GM19023 (cell line): ENCODE data around the gene FGFR4.

Experiments used
- ATAC-seq: cut with Tn5 transposase; IDR thresholded peaks from one replicate; pipeline ENCODE4 v1.9.1; 2021; ENCODE audit warnings: mild to moderate bottlenecking, moderate library complexity; ENCODE audit not compliant: unreplicated experiment

Gene FGFR4

DNA sequence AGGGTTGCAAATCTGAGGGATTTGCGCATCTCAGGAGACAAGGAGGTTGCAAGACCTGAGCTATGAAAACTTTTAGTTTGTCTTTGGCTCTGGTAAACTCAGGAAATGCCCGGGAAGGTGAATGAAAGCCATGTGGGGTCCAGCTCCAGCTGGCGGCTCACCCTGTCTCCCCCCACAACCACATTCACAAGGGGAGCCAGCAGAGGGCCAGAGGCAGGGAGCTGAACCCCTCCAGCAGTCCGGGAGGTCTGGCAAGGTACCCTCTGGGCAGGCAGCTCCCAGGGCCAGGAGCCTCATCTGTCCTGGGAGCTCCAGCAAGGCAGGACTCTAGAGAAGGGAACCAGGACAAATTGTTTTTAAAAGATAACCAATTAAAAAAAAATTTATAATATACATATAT, 2.5 kb upstream of the FGFR4 start:
- ATAC-seq, result no peak

GRCh38 chr5:177085985-177086653, 596 bp upstream of the FGFR4 start:
- ATAC-seq, result no peak

- no peak for ATAC-seq
These were observed 787 bp downstream of the FGFR4 start for GRCh38 chr5:177087398-177088005.

DNA sequence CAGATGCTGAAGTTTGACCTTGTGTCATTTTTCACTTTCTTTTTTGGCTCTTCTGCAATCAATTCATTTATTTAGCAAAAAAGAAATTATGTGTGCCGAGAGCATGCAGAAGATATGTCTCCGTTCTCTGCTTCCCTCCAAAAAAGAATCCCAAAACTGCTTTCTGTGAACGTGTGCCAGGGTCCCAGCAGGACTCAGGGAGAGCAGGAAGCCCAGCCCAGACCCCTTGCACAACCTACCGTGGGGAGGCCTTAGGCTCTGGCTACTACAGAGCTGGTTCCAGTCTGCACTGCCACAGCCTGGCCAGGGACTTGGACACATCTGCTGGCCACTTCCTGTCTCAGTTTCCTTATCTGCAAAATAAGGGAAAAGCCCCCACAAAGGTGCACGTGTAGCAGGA, 2.4 kb downstream of the FGFR4 start:
- no peak for ATAC-seq

DNA sequence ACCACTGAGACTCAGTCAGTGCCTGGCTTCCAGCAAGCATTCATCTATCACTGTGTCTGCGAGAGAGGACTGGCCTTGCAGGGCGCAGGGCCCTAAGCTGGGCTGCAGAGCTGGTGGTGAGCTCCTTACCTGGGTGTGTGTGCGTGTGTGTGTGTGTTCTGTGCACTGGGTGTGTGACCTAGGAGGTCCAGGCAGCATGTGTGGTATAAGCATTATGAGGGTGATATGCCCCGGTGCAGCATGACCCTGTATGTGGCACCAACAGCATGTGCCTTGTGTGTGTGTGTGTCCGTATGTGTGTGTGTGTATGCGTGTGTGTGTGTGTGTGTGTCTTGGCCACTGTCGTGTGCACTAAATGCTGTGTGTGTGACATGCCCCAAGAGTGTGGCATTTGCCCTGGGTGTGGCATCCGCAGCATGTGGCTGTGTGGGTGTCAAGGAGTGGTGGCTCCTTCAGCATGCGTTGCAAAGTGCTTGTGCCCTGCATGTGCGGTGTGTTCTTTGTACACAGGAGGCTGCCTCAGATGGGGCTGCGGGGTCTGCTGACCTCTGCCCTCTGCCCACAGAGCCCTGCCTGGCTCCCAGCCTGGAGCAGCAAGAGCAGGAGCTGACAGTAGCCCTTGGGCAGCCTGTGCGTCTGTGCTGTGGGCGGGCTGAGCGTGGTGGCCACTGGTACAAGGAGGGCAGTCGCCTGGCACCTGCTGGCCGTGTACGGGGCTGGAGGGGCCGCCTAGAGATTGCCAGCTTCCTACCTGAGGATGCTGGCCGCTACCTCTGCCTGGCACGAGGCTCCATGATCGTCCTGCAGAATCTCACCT, 3.3 kb downstream of the FGFR4 start:
- ATAC-seq, result no peak

GRCh38 chr5:177090813-177091212, 4.1 kb downstream of the FGFR4 start:
- no peak for ATAC-seq

GRCh38 chr5:177091232-177091631, 4.5 kb downstream of the FGFR4 start:
- no peak for ATAC-seq

DNA sequence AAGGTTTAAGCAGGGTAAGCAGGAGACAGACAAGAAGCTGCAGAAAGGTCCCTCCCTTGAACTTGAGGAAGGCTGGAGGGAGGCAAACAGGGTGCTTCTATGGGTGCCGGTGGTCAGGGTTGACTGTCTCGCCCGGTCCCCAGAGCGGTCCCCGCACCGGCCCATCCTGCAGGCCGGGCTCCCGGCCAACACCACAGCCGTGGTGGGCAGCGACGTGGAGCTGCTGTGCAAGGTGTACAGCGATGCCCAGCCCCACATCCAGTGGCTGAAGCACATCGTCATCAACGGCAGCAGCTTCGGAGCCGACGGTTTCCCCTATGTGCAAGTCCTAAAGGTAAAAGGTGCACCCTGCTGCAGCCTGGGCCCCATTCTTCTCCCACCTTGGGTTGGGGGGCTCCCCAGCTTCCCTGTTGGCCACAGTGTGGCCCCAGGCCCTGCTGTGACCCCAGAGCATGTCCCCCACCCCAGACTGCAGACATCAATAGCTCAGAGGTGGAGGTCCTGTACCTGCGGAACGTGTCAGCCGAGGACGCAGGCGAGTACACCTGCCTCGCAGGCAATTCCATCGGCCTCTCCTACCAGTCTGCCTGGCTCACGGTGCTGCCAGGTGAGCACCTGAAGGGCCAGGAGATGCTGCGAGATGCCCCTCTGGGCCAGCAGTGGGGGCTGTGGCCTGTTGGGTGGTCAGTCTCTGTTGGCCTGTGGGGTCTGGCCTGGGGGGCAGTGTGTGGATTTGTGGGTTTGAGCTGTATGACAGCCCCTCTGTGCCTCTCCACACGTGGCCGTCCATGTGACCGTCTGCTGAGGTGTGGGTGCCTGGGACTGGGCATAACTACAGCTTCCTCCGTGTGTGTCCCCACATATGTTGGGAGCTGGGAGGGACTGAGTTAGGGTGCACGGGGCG, 5.7 kb downstream of the FGFR4 start:
- no peak for ATAC-seq

- ATAC-seq, result no peak
These were observed 6.5 kb downstream of the FGFR4 start for GRCh38 chr5:177093082-177093712.

GRCh38 chr5:177093803-177094202, 7.1 kb downstream of the FGFR4 start:
- no peak for ATAC-seq

DNA sequence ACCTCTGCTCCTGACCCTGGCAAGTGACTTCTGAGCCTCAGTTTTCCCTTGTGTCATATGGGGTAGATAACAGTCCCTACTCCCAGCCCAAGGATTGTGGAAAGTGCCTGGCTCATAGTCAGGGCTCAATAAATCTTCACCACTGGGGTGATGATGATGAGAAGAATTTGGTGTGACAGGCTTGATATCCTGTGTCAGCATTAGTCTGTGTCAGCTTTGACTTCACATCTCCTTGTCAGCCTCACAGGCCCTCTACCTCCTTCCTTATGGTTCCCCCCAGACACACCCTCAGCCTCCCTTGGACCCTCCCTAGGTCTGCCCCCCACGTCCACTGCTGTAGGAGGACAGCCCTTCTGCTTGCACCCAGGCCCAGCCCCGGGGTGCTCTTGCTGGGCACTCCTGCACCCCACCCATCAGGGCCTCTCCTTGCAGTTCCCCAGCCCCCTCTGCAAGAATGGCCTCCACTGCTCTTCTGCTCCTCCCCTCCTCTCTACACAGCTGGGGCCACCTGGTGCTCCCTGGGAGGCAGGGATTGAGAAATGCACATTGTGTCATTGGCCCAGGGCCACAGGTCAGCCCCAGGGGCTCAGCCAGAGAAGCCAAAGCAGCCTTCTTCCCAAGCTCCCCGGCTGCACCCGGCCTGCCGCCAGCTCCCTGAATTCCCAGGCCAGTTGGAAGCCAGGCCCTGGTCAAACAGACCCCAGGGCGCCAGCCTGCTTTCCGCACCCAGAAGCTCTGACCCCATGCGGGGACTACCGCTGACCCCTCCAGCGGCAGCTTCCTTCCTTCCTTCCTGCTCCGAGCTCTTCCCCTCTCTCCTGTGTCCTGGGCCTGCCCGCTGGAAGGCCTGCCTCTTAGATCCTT, 7.7 kb downstream of the FGFR4 start:
- ATAC-seq, result no peak

DNA sequence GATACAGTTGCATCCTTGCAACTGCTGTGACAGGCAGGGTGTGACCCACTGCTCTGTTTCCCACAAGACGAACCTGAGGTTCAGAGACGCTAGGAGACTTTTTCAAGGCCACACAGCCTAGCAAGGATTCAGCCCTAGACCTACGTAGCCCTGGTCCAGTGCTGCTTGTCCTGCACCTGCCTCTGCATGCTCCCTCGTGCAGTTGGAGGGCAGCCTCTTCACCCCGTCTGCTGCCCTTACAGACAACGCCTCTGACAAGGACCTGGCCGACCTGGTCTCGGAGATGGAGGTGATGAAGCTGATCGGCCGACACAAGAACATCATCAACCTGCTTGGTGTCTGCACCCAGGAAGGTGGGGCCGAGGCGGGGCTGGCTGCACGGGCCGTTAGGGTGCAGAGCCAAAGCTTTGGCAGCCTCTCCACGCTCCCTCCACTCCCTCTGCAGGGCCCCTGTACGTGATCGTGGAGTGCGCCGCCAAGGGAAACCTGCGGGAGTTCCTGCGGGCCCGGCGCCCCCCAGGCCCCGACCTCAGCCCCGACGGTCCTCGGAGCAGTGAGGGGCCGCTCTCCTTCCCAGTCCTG, 8.5 kb downstream of the FGFR4 start:
- no peak for ATAC-seq

DNA sequence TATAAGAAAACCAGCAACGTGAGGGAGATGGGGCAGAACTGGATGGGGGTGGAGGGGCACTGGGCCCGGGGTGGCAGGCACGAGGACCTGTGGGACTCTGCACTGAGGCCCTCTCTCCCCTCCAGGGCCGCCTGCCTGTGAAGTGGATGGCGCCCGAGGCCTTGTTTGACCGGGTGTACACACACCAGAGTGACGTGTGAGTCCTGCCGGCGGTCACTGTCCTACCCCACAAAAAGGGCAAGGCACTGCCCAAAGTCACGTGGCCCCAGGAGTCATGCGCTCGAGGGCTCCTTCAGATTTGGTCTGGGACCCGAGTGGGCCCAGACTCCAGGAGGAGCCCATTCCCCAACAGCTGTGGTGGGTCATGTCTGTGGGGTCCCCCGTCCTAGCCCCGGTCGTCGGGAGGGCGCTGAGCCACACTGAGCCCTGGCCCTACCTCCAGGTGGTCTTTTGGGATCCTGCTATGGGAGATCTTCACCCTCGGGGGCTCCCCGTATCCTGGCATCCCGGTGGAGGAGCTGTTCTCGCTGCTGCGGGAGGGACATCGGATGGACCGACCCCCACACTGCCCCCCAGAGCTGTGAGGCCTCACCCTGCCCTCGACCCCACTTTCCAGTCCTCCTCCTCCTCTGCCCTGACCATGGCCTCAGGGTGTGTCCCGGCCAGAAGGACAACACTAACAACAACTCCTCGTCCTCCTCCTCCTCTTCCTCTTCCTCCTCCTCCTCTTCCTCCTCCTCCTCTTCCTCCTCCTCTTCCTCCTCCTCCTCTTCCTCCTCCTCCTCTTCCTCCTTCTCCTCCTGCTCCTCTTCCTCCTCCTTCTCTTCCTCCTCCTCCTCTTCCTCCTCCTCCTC, 9.7 kb downstream of the FGFR4 start:
- no peak for ATAC-seq

GRCh38 chr5:177097016-177097985, 10.6 kb downstream of the FGFR4 start:
- ATAC-seq, result no peak

DNA sequence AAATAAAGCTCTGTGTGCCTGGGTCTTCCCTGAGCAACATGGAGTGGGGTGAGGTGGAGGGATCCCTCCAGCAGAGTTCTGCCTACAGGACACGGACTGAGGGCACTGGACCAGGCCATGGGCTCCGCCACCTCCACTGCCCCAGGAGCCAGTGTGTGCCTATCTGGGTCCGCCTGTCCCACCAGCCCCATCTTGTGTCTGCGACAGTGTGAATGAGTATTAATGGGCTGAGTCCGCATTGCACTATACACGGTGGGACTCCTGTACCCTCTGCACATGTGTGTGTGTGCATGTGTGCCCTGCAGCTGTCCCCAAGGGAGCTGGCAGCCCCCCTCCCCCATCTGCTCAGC, 11.4 kb downstream of the FGFR4 start:
- ATAC-seq, result no peak

DNA sequence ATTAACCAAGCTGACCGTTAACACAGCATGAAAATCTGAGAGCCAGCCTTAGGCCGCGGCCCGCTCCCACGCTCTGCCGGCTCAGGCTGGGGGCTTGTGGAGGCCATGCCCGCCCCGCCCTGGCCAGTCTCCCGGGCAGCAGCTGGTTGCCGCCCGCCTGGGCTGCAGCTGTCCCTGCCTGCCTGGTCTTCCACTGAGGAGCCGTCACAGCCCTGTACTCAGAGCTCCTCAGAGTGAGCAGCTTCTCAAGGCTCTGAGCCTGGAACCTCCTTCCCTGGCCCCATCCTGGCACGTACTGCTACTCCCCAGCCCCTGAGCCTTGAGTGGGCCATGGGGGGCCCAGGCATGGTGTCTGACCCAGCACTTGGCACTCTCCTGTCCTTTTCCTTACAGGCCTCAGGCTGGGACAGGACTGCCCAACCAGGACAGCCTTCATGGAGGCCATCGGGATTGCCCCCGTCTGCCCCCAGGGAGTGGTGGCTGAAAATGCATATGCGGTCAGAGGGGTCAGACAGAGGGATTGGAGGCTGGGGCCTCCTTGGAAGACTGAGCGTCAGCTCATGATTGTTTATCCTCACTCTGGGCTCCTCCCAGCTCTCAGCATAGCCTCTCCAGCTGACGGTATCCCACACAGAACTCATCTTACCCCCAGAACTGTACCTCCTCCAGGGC, 11.9 kb downstream of the FGFR4 start:
- no peak for ATAC-seq
